H54 (cell line): Measurements from ENCODE around the gene PLP2.
A peak's percentile ranks its signal among the peaks of the same experiment; 100 is the strongest.

Source experiments
- DNase-seq: peaks from one replicate; pipeline ENCODE4 v3.0.0; 2011; ENCODE audit warnings: low spot score, mixed read lengths; ENCODE audit not compliant: insufficient read length
- FAIRE-seq: peaks from 3 replicates; lab custom pipeline; 2011; peaks lifted over from hg19 to GRCh38; lab: Jason Lieb, UNC
- POLR2A ChIP-seq: IDR thresholded peaks from 2 replicates; pipeline ENCODE4 v1.6.1; 2011; ENCODE audit warnings: low read depth, mild to moderate bottlenecking, low read length

PLP2 gene

DNA sequence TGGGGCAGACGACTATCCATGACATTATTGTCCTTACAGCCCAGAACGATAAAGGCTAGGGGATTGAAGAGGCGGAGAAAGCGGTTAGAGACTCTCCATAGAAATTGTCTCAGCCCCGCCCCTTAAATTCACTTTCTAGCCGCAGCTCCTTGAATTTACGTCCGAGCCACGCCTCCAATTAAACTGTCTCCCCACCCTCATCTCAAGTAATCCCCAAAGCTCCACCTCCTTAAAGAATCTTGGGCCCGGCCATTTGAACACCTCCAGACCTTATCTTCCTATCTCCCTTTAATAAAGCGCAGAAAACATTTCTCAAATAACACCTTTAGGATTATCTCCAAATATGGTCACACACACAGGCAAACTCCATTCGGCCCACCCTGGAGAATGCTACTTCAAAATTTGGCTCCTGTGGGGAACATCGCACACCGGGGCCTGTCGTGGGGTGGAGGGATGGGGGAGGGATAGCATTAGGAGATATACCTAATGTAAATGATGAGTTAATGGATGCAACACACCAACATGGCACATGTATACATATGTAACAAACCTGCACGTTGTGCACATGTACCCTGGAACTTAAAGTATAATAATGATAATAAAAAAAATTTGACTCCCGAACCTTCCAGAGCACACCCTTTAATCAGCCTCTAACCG, 16.3 kb upstream of the PLP2 start:
- DNase-seq (no peak), FAIRE-seq (no peak)
- no peak for TF ChIP-seq POLR2A

DNA sequence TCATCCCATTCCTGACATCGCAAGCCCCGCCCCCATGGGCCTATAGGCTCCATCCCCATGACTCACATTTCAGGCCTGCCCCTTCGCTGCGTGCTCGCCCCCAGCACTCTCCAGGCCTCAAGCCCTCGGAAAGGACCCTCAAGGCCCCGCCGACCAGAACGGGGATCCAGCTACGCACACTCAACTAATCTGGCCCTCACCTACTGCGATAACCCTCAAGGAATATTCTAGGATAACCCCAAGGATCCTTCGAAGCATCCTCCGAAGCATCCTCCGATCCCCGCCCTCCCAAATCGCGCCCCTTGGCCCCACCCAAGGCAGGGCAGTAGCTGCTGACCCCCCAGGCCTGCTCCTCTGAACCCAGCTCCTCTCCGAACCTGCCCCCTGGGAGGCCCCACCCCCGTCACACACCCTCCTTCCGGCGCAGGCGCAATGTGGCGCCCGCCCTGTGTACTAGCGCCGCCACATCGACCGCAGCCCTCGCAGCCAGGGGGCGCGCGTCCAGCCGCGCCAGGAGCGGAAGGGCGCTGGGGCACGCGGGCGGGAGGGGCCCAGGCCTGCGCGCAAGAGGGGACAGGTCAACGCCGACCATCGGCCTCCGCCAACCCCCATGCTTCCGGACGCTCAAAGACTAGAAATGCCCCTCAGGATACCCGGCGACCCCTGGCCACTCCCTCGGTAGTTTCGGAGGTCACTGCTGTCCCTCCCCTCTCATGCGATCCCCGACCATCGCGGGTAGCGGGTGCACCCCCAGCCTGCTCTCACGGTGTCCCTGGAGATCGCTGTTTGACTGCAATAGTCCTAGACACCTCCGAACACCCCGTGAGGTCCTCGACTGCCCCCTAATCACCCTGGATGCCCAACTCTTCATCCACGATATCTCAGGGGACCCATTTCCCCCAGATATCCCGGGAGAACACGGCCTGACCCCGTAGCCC, 15.5 kb upstream of the PLP2 start:
- DNase-seq (no peak), FAIRE-seq (no peak)
- no peak; the same call in none of the 2 replicates for TF ChIP-seq POLR2A

DNA sequence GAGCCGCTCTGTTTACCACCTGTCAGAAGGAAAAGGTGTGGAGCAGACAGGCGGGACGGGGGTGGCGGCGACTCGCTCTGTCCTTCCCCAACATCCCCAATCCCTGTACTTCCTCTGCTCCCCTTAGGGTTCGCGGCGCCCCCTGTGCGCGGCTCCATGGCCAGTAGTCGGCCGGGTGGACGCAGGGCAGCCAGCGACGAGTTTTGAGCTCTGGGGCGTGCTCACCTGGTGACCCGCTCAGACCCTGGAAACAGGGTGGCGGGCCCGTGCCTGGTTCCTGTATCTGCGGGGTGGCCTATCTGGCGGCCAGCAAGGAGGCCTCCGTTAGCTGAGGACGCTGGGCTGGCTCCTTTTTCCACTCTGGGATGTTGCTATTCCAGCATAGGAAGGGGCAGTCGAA, 14.5 kb upstream of the PLP2 start:
- no peak for TF ChIP-seq POLR2A
- no peak for FAIRE-seq
- DNase-seq: no peak

DNA sequence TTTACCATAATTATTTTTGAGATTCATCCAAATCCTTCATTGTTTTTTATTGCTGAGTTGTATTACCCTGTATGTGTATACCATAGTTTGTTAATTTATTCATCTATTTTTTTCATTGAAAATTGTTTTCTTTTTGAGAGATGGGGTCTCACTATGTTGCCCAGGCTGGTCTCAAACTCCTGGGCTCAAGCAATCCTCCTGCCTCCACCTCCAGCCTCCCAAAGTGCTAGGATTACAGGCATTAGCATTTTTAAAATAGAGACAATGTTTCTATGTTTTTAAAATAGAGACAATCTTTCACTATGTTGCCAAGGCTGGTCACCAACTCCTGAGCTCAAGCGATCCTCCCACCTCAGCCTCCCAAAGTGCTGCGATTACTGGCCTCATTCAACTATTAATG, 10.8 kb upstream of the PLP2 start:
- FAIRE-seq: no peak

DNA sequence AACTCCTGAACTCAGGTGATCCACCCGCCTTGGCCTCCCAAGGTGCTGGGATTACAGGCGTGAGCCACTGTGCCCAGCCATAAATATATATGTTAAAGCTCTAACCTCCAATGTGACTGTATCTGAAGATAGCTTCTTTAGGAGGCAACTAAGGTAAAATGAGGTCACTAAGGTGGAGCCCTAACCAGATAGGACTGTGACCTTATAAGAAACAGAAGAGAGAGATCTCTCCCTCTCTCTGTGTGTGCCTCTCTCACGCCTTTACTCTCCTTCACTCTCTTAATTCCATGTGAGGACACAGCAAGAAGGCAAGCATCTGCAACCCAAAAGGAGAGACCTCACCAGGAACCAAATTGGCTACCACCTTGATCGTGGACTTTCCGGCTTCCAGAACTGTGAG, 10.1 kb upstream of the PLP2 start:
- no peak for TF ChIP-seq POLR2A
- no peak for FAIRE-seq
- no peak for DNase-seq

More for the DNA sequence above, 10.8 kb upstream of the PLP2 start:
- no peak for DNase-seq
- TF ChIP-seq POLR2A: no peak

DNA sequence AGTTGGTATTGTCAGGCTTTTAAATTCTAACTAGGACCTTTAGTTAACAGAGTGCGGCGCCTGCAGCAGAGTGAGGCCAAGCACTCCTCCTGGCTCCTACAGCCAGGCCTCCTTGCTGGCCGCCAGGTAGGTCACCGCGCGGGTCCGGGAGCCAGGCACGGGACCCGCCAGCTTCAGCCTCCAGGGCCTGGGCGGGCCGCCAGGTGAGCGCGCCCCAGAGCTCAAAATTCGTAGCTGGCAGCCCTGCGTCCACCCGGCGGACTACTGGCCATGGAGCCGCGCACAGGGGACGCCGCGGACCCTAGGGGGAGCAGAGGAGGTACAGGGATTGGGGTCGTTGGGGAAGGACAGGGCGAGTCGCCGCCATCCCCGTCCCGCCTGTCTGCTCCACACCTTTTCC, 9.1 kb upstream of the PLP2 start, which contains the start of gene MAGIX:
Gene MAGIX, plus strand, starts transcription at position 139 of the 400 bp plus-strand sequence. Its CDS starts 132 bp downstream, at position 271.
- FAIRE-seq: no peak
- no peak for DNase-seq
- TF ChIP-seq POLR2A: no peak

DNA sequence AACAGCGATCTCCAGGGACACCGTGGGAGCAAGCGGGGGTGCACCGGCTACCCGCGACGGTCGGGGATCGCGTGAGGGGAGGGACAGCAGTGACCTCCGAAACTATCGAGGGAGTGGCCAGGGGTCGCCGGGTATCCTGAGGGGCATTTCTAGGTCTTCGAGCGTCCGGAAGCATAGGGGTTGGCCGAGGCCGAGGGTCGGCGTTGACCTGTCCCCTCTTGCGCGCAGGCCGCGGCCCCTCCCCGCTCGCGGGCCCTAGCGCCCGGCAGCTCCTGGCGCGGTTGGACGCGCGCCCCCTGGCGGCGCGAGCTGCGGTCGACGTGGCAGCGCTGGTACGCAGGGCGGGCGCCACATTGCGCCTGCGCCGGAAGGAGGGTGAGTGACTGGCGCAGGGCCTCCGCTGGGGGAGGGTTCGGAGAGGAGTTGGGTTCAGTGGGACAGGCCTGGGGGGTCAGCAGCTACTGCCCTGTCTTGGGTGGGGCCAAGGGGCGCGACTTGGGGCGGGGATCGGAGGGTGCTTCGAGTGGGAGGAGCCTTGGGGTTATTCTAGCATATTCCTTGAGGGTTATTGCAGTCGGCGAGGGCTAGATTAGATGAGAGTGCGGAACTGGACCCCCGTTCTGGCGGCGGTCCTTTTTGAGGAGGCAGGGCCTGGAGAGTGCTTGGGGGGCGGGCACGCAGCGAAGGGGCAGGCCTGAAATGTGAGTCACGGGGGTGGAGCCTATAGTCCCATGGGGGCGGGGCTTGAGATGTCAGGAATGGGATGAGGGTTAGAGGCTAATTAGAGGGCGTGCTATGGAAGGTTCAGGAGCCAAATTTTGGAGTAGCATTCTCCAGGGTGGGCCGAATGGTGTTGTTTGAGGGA, 7.9 kb upstream of the PLP2 start:
- DNase-seq: peak; percentile 38
- FAIRE-seq: no peak
- TF ChIP-seq POLR2A: peak; percentile 44

DNA sequence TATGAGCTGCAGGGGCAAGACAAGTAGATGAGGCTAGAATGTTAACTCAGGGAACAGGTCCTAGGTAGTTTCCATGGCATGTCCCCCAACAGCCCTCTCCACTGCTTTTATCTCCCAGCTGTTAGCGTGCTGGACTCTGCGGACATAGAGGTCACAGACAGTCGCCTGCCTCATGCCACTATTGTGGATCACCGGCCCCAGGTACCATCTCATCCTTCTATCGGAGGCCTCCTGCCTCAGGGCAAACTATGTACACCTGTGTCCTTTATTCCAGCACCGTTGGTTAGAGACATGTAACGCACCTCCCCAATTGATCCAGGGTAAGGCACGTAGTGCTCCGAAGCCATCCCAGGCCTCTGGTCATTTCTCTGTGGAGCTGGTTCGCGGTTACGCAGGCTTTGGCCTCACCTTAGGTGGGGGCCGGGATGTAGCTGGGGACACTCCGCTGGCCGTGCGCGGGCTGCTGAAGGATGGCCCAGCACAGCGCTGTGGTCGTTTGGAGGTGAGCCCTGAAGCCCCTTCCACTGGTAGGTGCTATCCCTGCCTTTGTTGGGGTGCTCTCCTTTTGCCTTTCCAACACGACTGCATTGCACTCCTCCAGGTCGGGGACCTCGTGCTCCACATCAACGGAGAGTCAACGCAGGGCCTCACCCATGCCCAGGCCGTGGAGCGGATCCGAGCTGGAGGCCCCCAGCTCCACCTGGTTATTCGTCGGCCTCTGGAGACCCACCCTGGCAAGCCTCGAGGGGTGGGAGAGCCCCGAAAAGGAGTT, 6.9 kb upstream of the PLP2 start:
- DNase-seq (no peak), FAIRE-seq (no peak)
- no peak for TF ChIP-seq POLR2A

DNA sequence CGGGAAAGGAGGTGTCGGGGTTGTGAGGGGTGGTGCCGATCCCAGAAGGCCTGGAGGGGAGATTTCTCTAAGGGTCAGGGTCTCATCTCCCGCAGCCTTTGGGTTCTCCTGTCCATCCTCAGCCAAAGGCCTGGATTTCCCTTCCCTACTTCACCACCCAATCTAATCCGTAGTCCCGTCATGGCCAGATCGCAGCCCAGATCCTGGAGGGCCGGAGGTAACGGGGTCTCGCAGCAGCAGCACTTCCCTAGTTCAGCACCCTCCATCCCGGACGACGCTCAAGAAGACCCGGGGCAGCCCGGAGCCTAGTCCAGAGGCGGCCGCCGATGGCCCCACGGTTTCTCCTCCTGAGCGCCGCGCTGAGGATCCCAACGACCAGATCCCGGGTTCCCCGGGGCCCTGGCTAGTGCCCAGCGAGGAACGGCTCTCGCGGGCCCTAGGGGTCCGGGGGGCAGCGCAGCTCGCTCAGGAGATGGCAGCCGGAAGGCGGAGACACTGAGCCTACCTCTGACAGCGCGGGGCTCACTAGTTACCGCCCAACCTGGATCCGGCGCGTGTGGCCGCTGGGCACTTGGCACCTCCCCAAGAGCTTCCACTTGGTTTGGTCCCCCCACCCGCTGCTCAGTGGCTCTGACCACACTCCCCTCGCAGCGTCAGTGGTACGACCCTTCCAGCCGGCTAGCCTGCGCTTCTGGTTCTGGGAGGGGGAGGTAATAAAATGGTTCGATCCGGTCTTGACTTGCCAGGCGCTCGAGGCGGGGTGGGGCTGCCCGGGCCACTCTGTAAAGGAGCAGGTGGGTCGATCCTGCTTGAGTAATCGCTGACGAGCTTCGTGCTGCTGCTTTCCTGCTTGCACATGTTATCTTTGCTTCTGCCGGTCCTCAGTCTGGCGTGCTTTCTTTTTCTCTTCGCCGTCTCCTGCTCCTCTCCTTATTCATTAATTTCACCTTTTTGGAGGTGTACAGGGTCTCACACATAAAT, 5.5 kb upstream of the PLP2 start:
- no peak for FAIRE-seq
- DNase-seq: no peak
- no peak for TF ChIP-seq POLR2A

DNA sequence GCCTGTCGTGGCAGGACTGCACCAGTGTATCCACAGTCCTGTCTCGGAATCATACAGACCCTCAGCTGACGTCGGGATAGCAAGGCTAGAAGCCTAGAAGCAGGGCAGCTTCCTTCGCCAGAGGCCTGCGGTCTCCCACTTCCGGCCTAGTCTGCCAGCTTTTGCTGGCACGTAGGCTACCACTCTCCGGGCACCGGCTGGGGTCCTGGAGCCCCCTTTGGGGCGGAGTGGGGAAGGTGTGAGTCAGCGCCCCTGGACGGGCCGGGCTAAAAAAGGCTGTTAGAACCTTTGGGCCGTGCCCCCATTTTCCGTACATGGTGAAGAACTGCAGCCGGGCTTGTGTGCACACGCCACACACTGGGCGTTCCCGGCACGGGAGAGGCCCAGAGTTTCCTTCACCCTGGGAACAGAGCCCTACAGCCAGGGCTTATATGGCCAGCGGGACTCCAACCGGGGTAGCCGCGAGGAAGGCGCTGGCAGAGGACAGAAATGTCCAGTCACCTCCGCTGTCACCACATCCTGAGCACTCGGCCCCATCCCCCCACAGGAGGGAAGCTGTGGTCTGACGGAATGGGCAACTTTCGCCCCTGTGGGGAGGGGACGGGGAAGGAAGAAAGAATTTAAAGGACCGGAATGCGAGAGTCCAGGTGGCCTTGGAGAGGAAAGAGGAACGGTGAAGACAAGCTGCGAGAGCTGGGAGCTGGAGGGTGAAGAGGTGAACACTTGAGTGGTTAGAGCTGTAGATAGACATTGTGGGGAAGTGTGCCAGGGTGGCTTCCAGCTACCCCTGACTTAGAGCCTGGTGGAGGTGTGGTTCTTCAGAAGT, 4.6 kb upstream of the PLP2 start:
- FAIRE-seq (no peak), DNase-seq (peak; percentile 42)
- no peak for TF ChIP-seq POLR2A

DNA sequence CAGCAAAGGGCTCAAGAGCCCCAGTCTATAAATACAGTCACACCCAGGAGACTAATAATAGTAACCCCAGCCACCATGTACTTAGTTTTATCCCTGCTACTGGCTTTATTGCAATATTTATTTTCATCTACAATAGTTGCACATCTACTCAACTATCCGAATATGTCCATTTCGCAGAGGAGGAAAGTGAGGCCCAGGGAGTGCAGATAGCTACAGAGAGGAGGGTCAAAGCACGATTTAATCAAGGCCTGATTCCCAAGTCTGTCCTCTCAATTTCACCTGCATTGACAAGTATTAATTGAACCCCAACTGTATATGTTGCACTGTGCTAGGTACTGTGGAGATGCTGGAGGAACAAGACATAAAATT, 4.0 kb upstream of the PLP2 start:
- DNase-seq: no peak
- FAIRE-seq: no peak

More for the DNA sequence above, 4.0 kb upstream of the PLP2 start:
- TF ChIP-seq POLR2A: no peak
